Uterus (tissue), 4 donors: ENCODE data around the gene ADA. TPM values are rescaled to one million over a fixed set of nuclear protein-coding genes. Genes with fewer than 3 reads are reported as not detected.
A peak's percentile ranks its signal among the peaks of the same experiment; 100 is the strongest.

Source experiments
- DNase-seq, 2 donors: peaks; one replicate each; pipeline ENCODE4 v3.0.0-alpha.2; 2019 to 2020
- H3K27ac ChIP-seq, 2 donors: fragments of 200-600 bp; sonication (generic); 1 replicate in 1 of 2; 2 replicates in 1 of 2; pipeline ENCODE4 v1.5.1; 2016 to 2018
- H3K27me3 ChIP-seq, 2 donors: fragments of 200-600 bp; sonication (generic); one replicate each; pipeline ENCODE4 v1.5.1; 2018 to 2019; ENCODE audit warnings: control low read depth in 1 of 2
- H3K36me3 ChIP-seq, 2 donors: fragments of 200-600 bp; sonication (generic); one replicate each; pipeline ENCODE4 v1.5.1; 2019; ENCODE audit warnings: control low read depth in 1 of 2
- H3K4me1 ChIP-seq, 2 donors: fragments of 200-600 bp; sonication (generic); one replicate each; pipeline ENCODE4 v1.5.1; 2018 to 2019; ENCODE audit warnings: control low read depth in 1 of 2
- H3K4me3 ChIP-seq, 2 donors: fragments of 200-600 bp; sonication (generic); 1 replicate in 1 of 2; 2 replicates in 1 of 2; pipeline ENCODE4 v1.5.1; 2018 to 2019; ENCODE audit warnings: mild to moderate bottlenecking in 1 of 2
- H3K9me3 ChIP-seq, 2 donors: fragments of 200-600 bp; sonication (generic); one replicate each; pipeline ENCODE4 v1.5.1; 2019; ENCODE audit warnings: control low read depth in 1 of 2
- POLR2A ChIP-seq, 2 donors: fragments of 450-650 bp; IDR thresholded peaks; one replicate each; pipeline ENCODE4 v1.6.1; 2016; ENCODE audit warnings: antibody characterized with exemption in 2 of 2, mild to moderate bottlenecking in 1 of 2, moderate library complexity in 1 of 2
- intact Hi-C: fragments of 100-400 bp; cut with DNase I; formaldehyde crosslinking; loops from one replicate; pipeline ENCODE4 v1.15.1; 2023; ENCODE audit warnings: low total_unique reads
- total RNA-seq, 4 donors: library from RNA; depleted of rRNA in 3 of 4; stranded (reverse); fragments of >200 nt in 3 of 4; gene quantifications; one replicate each; pipeline versions ENCODE4 v1.1.0 to v1.2.4, GENCODE V29; 2014 to 2023
- TF ChIP-seq, protein P1 (sequence below), 4 experiments: fragments of 200-600 bp in 2 of 4; fragments of 450-650 bp in 2 of 4; sonication (generic) in 2 of 4; IDR thresholded peaks; one replicate each; pipeline ENCODE4 v1.5.1; 2016 to 2019; ENCODE audit warnings: antibody characterized with exemption in 4 of 4, mild to moderate bottlenecking in 2 of 4, moderate library complexity in 1 of 4
- donor health status: DM: yes; HTN: yes; CAD: no.

Gene ADA
- total RNA-seq, 4 donors from 2014 or later: 0.59 to 11.0 (median 4.8) TPM

DNA sequence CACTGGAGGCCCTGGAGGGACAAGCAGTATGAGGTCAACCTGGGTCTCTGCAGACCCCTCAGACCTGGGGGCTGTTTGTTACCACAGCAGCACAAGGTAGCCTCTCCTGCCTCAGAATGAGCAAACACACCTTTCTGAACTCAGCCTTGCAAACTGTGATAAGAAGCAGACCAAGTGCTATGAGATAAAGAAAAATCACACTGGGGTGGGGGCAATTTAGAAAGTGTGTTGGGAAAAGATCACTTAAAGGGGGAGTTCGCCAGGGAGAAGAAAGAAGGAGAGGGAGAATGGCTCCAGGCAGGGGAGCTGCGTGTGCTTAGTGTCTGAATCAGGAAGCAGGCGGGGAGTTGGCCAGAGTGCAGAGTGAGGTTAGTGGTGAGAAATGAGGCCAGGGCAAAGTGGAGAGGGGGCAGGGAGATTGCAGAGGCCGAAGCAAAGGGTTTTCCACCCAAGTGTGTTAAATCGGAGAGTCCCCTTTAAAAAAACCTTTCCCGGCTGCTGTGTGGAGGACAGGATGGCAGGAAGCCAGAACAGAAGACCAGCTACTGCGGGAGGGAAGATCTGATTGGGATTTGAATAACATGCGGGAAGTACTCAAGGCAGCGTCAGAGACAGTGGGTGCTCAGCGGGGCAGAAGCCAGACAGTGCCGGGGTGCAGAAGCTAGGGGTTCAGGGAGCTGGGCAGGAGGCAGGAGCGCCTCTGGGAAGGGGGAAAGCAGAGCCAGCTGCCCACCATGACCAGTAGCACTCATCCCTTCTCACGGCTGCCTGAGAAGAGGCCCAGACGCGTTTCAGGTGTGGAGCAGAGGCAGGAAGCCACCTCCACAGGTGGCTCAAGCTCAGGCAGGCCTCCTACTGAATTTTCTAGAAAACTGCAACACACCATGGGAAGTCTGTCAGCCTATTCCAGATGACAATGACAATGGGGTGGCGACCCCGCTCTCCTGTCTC is 9.0 kb downstream of the ADA start:
- peak; percentile 62 to 75 for DNase-seq
- Histone ChIP-seq H3K36me3 (no peaks in the 10 kb centered on the region), H3K9me3 (no peaks in the 10 kb centered on the region), H3K27ac (peak overlapping the region; percentile 40 to 60), H3K4me3 (no peak overlapping the region), H3K27me3 (no peaks in the 10 kb centered on the region), H3K4me1 (peaks cover 0 to 4% of the 10 kb centered on the region in 2 donors)
- TF ChIP-seq POLR2A (IDR thresholded peaks at IDR 0.05): no peak
- TF ChIP-seq, protein P1, sequence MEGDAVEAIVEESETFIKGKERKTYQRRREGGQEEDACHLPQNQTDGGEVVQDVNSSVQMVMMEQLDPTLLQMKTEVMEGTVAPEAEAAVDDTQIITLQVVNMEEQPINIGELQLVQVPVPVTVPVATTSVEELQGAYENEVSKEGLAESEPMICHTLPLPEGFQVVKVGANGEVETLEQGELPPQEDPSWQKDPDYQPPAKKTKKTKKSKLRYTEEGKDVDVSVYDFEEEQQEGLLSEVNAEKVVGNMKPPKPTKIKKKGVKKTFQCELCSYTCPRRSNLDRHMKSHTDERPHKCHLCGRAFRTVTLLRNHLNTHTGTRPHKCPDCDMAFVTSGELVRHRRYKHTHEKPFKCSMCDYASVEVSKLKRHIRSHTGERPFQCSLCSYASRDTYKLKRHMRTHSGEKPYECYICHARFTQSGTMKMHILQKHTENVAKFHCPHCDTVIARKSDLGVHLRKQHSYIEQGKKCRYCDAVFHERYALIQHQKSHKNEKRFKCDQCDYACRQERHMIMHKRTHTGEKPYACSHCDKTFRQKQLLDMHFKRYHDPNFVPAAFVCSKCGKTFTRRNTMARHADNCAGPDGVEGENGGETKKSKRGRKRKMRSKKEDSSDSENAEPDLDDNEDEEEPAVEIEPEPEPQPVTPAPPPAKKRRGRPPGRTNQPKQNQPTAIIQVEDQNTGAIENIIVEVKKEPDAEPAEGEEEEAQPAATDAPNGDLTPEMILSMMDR (IDR thresholded peaks at IDR 0.05): no peak
- intact Hi-C loops: no loop called here

DNA sequence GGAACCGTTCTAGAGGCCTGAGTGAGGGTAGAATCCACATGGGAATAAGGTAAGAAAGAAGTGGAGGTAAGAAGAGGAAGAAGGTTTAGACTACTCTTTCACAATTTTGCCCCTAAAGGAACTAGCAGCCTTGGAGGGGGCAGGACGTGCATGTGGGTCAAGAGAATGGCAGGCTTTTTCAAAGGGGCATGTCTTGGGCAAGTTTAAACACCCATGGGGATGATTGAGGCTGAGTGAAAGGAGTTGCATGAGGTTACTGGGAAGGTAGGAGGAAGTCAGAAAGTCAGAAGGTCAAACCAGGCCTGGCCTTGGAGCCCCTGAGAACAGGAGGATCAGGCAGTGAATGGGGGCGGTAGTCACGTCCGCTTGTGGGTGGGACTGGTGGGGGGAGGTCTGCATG is 10.2 kb downstream of the ADA start:
- peaks cover 0 to 4% of the 10 kb centered on the region in 2 donors for H3K4me1 ChIP-seq
- H3K4me3 ChIP-seq: no peak overlapping the region
- no peaks in the 10 kb centered on the region for H3K36me3 ChIP-seq
- intact Hi-C loops: no loop called here
- DNase-seq: no peak
- no peaks in the 10 kb centered on the region for H3K27me3 ChIP-seq
- TF ChIP-seq, protein P1 (IDR thresholded peaks at IDR 0.05): no peak
- no peak for TF ChIP-seq POLR2A (IDR thresholded peaks at IDR 0.05)
- H3K27ac ChIP-seq: no peak overlapping the region
- H3K9me3 ChIP-seq: no peaks in the 10 kb centered on the region

GRCh38 chr20:44640522-44640921 is 11.0 kb downstream of the ADA start:
- Histone ChIP-seq H3K4me1 (peaks cover 0 to 4% of the 10 kb centered on the region in 2 donors), H3K4me3 (no peak overlapping the region)
- intact Hi-C loops: no loop called here

GRCh38 chr20:44637522-44638372 is 13.8 kb downstream of the ADA start:
- intact Hi-C loops: no loop called here
- no peaks in the 10 kb centered on the region for H3K36me3 ChIP-seq
- DNase-seq: peak in 1 of 2 donors; percentile 40
- no peak overlapping the region for H3K27ac ChIP-seq
- H3K9me3 ChIP-seq: no peaks in the 10 kb centered on the region
- peaks cover 0 to 2% of the 10 kb centered on the region in 2 donors for H3K4me1 ChIP-seq
- TF ChIP-seq, protein P1 (IDR thresholded peaks at IDR 0.05): no peak
- no peak for TF ChIP-seq POLR2A (IDR thresholded peaks at IDR 0.05)
- H3K27me3 ChIP-seq: no peaks in the 10 kb centered on the region
- H3K4me3 ChIP-seq: no peak overlapping the region

More at GRCh38 chr20:44640522-44640921, 11.0 kb downstream of the ADA start:
- TF ChIP-seq, protein P1 (IDR thresholded peaks at IDR 0.05): no peak
- no peak for TF ChIP-seq POLR2A (IDR thresholded peaks at IDR 0.05)
- no peak for DNase-seq
- no peaks in the 10 kb centered on the region for H3K27me3 ChIP-seq
- H3K9me3 ChIP-seq: no peaks in the 10 kb centered on the region
- H3K36me3 ChIP-seq: no peaks in the 10 kb centered on the region
- no peak overlapping the region for H3K27ac ChIP-seq
